ENCODE measurements around the gene SAMD10.
"Not testable (repeated sequence)": the region's sequence is repeated elsewhere in the genome, so short reads cannot be mapped to it uniquely, and the experiment has no call there.

SAMD10 gene

DNA sequence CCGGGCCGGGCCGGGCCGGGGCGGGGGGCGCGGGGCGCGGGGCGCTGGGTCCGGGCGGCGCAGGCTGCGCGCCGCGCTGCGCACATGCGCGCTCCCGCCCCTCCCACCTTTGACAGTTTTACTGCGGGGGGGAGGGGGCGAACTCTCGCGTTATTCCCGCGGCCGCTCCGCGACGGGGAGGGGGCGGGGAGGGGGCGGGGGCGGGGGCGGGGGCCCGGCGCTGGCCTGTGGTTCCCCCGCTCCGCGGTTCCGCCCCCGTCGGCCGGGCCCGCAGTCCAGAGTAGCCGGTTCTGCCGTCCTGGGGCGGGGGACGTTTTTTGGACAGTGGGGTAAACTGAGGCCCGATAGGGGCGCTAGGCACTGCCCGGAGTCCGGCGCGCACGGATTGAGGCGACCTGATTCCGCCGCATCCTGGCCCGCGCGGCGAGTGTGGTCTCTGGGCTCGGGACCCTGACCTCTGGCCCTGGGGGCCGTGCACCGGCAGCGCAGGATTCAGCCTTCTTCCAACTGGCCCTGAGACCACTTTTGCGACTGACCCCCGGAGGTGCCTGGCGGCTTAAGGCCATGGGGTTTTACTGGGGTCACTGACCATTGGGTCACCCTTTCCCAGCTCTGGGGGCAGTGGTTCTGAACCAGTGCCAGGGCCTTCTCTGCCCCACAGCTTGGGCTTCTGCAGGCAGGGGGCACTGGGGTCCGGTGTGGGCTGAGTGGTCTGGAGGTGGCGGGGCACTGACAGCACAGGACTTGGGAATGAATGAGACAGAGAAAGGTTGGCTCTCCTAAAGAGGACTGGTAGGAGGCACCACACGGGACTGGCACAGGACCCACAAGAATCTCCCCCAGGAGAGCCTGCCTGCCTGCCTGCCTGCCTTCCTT, 9.4 kb downstream of the SAMD10 start, which contains the start of gene ZNF512B:
ZNF512B (minus strand) TSS at position 93 of the 876 bp plus-strand sequence. CDS start 1,980 bp downstream, outside the sequence.
- in situ Hi-C loops (cut with MboI; ENCODE audit: low sequenced_read_pairs): no loop called here

DNA sequence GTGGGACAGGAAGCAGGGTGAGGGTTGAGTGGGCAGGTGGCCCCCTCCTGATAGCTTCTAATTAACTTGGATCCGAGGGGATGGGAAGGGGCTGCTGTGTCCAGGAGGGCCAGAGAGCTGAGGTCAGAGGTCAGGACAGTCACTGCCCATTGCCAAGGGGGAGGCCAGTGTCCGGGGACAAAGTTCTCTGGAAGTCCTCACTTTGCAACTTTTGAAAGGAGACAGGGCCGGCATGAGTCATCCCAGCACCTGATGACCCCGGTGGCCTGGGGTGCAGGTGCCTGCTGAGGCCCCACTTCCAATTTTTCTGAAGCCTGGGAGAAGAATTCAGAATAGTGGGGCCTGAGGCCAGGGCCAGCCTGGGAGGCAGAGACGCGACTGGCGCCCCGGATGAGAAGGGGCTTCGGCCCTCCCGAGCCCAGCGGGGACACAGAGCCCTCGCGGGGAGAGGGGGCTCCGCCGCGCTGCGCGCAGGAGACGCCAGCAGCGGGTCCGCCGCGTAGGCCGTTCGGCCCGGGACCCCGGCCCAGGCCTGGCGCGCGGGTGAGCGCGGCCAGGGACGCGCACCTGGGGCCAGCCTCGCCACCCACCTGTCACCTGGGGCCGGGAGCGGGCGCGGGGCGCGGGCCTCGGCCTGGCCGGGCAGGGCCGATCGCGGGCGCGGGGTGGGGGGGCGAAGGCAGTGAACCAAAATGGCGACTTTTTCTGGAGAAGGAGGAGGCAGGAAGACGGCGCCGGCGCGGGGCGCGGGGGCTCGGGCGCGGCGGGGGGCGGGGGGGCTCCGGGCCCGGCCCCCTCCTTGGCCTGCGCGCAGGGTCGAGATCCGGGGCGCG, 10.3 kb downstream of the SAMD10 start:
- in situ Hi-C loops (cut with MboI; ENCODE audit: low sequenced_read_pairs): no loop called here

DNA sequence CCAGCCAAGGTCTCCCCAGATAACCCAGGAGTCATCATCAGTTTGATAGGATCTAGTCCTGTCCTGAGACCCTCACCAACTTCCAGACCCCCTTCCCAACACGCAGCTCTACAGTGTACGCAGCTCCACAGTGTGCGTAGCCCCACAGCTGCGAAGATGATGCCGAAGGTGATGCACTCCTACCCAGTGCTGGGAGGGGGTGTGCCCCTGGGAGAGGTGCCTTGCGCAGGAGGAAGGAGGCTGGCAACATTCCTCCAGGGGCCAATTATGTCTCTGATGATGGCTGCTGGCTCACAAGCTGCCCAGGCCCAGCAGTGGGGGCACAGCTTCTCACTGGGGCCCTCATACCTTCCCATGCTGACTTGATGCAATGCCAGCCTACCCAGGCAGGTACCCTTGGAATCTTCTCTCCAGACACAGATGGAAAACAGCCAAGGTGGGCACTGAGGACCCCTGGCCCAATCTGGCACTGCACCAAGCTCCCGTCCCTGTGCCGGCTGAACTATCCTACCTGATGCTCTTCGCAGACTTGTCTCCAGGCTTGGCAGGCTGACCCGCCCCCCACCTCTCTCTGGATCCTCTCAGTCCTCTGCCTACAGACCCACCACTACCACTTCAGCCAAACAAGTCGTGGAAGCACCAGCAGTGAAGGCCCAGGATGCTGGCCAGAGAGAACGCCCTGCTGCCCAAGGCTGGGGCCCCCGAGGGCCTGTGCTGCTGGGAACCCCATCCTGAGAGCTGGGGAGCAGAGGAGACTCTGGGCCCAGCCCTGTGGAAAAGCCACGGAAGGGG, 11.1 kb downstream of the SAMD10 start:
- in situ Hi-C loops (cut with MboI; ENCODE audit: low sequenced_read_pairs): no loop called here

DNA sequence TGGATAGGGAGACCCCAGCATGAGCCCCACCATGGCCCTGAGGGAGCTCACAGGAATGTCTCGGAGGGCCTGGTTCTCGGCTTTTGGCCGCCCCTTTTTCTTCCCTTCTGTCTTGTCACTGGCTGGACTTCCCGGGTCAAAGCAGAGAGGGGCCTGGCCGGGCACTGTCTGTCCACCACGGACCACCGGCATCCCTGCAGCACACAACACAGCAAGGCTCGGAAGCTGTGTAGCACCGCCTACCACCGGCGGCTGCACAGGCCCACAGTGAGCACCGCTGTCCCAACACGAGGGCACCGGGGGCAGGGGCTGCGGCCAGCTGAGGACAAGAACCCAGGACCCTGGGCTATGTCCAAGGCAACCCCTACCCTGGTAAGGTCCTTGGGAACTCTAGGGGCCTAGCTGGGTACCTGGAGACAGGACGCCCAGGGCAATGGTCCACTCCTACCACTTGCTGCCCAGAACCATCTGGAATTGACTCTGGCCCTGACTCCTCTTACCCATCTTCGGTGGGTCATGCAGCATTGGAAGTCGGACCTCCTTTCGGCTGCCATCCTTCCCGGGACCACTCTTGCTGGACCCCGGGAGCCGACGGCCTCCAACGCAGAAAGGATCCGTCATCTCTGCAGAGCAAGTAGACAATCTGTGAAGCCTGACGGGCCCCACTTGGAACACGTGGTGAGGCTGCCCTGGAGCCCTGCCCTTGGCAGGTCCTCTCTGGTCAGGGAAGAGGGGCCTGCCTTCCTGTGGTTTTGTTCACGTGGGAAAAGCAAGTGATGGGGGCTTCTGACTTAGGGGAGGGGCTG, 11.9 kb downstream of the SAMD10 start:
- in situ Hi-C loops (cut with MboI; ENCODE audit: low sequenced_read_pairs): no loop called here

DNA sequence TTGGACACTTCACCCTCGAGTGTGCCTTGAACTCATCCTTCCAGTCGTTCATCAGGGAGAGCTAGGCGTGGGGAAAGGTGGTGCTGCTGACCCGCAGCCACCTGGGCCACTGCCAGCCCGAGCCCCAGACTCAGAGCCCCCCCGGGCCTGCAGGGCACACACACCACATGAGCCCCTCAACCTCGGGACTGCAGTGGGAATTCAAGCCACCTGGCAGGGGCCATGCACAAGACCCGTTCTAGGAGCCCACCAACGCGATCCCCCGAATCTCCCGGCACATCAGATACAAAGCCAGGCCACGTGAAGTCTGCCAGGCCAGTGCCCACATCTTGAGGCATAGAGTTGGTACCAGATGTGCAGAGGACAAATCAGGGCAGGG, 12.5 kb downstream of the SAMD10 start:
- in situ Hi-C loops (cut with MboI; ENCODE audit: low sequenced_read_pairs): no loop called here

DNA sequence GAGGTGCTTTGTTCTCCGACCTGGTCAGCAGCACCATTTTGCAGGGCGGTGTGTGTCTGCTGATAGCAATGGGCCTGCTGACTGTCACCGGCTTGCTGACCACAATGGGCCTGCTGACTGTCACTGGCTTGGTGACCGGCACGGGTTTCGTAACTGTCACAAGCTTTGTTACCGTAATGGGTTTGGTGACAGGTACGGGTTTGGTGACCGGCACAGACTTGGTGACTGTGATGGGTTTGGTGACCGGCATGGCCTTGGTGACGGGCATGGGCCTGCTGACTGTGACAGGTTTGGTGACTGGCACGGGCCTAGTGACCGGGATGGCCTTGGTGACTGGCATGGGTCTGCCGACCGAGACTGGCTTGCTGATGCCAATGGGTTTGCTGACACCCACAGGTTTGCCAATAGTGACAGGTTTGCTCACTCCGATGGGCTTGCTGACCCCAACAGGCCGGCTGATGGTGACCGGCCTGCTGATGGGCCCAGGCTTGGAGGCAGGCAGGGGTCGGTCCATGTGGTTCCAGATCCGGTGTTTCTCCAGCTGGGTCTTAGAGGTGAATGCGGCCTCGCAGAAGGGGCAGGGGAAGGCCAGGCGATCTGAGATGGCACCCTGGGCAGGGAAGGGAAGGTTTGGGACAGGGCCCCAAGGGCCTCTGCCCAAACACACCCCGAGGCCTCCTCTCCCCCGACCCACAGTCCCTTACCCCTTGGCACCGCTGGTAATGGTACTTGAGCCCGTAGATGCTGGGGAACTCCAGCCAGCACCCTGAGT, 13.1 kb downstream of the SAMD10 start:
- in situ Hi-C loops (cut with MboI; ENCODE audit: low sequenced_read_pairs): no loop called here

DNA sequence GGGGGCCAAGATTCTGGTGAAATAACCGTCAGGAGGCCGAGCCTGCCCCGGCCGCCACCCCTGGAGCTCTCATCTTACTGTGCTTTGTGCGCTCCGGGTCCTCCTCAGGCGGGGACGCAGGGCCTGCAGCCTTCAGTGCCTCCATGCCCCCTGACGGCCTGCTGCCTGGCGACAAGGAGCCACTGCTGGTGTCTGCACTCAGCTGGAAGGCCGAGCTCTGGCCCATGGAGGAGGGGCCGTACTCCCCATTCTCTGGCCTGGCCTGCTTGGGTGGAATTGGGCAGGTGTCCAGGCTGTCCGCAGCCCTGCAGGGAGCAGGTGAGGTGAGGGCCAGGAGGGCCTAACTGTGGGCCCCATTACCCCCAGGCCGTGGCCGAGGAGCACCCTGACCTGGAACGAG, 15.0 kb downstream of the SAMD10 start:
- in situ Hi-C loops (cut with MboI; ENCODE audit: low sequenced_read_pairs): no loop called here

DNA sequence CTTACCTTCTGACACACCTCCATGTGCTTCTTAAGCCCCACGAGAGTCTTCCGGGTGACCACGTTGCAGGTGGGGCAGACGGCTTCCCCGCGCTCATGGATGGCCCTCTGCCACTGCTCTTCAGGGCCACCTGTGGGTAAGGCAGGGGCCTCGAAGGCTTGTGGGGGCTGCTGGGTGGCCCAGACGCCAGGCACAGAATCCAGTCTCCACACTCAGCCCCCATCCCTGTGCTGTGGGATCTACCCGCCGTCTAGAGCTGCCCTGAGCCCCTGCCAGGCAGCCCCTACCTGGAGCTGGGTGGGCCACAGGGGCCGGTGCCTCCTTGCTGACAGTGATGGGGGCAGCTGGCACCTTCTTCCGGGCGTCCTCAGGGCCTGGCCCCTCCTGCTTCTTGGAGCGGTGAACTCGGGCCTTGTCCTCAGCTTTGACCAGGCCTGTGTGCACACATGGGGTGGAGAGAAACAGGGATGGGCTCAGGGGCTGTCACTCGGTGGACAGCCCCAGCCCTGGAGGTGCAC, 15.6 kb downstream of the SAMD10 start:
- in situ Hi-C loops (cut with MboI; ENCODE audit: low sequenced_read_pairs): no loop called here

DNA sequence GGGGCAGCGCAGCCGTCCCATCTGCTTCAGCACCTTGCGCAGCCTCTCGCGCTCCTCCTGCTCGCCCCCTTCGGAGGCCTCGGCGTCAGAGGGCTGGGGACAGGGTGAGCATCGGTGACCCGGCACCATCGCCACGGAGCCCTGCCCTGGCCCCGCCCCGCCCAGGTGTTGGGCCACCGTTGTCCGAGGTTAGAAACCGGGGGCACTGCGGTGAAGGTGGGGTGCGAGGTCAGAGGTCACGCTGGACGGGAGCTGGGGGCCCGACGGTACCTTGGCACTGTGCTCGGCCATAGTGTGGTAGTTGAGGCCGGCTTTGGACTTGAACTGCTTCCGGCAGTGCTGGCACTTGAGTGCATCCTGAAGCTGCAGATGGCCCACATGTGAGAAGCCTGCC, 16.1 kb downstream of the SAMD10 start:
- in situ Hi-C loops (cut with MboI; ENCODE audit: low sequenced_read_pairs): no loop called here

DNA sequence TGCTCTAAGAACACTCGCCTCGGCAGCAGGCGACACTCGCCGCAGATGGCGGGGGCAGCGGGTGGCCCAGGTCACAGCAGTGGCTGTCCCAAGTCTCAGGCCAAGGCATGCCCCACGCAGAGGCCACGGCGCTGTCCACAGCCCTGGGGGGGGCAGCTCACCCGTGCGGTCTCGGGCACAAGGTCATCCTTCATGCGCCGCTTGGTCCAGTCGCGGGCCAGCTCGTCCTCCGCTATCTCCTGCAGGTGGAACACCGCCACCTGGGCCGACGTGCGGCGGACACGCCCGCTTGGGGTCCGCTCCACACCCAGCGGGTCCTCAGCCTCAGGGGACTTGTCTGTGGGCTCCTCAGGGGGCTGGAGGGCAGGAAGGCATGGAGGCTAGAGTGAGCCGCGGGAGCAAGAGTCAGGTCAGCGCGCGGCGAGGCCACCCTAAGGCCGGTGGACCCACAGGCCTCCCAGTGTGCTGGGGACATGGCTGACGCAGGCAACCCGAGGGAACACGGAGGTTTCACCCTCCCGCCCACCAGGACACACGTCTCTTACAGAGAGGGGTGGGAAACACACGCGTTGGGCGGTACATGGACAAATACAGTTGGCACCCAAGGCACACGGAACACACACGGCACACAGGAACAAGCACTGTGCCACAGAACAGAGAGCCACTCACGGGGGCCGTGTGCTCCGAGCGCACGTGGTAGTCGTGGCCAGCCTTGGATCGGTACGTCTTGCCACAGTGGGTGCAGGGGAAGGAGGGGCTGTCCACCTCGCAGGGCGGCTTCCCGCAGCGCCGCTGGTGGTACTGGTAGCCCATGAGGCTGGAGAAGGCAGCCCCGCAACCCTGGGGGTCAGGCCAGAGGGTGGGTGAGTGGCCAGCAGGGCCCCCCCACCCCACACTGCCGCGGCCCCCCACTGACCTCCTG, 16.8 kb downstream of the SAMD10 start:
- in situ Hi-C loops (cut with MboI; ENCODE audit: low sequenced_read_pairs): no loop called here

DNA sequence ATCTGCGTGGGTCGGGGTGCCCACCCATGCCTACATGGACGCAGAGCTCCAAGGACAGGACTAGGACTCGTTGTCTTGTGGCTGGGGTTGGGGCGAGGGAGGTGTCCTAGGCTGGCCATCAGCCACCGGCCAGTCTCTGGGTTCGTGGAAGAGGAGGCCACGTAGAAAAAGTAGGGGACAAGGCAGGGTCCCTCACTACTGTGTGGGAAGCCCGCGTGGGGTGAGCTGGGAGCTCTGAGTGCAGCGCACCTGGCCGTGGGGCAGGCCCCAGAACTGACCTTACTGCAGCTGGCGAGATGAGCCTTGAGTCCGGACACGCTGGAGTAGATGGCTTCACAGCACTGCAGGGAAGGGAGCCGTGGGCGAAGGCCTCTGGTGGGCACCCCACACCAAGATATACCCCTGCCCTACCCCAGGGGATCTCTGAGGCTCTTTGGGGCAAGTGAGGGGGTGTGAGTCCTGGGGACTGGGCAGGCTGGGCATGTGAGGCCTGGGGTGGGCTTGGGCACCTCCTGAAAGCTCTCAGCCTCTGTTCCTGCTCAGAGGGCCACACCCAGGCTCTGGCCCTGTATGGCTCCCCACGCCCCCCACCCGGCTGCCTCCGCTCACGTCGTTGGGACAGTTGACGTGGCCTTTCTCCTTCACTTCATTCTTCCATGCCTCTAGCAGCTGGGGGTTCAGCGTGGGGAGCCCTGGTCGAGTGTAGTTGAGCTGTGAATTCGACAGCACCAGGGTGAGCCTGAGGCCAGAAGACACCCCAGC, 17.6 kb downstream of the SAMD10 start:
- in situ Hi-C loops (cut with MboI; ENCODE audit: low sequenced_read_pairs): no loop called here

DNA sequence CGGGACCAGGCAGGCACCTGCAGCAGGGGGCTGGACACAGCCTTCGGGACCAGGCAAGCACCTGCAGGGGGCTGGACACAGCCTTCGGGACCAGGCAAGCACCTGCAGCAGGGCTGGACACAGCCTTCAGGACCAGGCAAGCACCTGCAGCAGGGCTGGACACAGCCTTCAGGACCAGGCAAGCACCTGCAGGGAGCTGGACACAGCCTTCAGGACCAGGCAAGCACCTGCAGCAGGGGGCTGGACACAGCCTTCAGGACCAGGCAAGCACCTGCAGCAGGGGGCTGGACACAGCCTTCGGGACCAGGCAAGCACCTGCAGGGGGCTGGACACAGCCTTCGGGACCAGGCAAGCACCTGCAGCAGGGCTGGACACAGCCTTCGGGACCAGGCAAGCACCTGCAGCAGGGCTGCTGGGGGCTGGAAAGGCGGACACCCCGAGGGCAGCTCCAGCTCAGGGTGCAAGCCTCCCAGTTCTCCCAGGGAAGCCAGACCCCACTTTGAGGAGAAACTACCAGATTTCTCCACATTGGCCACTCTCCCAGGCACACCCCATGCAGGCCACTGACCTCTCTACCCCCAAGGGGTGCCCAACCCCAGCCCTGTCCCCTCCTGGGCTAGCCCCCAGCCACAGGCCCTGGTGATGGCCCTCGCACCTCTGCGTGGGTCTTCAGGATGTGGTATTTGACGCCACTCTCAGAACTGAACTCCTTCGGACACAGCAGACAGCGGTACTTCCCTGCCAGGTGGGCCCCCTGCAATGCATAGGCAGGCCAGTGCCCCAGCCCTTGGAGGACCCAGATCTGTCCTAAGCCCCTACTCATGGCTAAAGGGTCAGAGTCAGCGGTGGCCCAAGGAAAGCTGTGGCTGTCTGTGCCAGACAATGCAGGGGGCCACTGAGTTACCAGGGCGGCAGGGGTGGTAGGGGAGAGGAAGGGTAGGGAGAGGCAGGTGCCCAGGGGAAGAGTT, 18.5 kb downstream of the SAMD10 start:
- in situ Hi-C loops (cut with MboI; ENCODE audit: low sequenced_read_pairs): not testable (repeated sequence)

DNA sequence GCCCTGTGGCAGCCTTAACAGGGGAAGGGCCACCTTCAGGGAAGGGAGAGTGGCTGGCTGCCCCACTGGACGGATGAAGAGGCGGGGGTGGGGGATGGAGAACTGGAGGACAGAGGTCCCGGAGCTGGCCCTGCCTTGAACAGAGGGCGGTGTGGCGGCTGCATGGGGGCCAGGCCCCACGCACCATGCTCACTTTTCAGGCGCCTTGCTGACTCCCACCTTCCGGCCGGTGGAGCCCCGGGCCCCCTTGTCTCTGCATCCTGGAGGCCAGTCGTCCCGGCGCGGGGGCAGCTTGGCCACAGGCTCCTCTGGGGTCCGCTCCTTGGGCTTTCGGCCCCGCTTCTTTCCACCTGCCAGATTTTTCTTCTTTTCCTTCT, 19.8 kb downstream of the SAMD10 start:
- in situ Hi-C loops (cut with MboI; ENCODE audit: low sequenced_read_pairs): no loop called here

DNA sequence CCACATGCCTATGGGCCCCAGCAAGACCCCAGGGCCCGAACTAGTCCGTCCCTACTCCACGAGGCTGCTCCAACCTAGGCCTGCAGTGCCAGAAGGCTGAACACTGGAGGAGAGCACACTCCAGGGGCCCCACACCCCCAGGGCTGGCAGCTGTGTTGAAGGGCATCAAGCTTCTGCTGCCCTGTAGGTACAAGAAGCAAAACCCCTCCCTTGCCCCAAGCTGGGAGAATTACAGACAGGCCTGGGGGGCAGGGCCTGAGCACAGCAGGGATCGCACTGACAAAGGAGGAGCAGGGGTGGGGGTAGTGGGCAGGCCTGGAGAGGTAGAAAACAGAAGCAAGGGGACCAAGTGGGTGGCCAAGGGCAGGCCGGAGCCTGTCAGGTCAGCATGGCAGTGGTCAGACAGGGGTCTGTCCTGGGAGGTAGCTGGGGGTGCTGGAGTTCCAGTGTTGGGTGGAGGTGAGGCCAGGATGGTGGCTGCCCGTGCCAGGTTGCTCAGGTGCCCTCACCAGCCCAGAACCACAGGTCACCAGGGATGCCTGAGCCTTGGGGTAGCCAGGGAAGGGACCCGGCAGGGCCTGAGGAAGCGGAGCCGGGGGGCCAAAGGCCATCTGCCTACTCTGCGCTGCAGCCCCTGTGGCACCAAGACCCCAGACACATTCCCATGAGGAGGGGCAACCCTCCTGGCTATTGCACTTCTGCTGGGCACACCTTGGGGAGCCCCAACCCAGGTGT, 20.3 kb downstream of the SAMD10 start:
- in situ Hi-C loops (cut with MboI; ENCODE audit: low sequenced_read_pairs): no loop called here

DNA sequence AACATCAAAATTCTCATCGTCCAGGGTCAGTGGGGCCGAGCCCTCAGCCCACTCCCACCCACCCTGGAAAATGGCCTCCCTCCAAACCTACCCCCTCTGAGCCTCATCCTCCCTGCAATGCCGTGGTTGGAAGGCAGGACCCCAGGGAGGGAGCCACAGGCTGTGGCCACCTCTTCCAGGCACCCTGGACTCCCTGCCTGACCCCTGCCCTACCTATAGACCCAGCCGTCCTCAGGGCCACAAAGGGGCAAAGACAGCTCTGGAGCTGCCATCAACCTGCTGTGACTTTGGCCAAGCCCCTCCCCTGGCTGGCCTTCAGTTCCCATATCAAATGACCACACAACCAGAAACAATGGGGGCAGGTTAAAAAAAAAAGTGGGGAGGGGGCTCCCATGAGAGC, 21.0 kb downstream of the SAMD10 start:
- in situ Hi-C loops (cut with MboI; ENCODE audit: low sequenced_read_pairs): no loop called here
